Suprapubic skin (tissue), 4 donors: ENCODE measurements around the gene DUSP10. TPM values are rescaled to one million over a fixed set of nuclear protein-coding genes. Genes with fewer than 3 reads are reported as not detected.

ENCODE experiments used
- DNase-seq, 2 donors: peaks; one replicate each; pipeline ENCODE4 v3.0.0-alpha.2; 2019; ENCODE audit warnings: low spot score in 2 of 2
- H3K27ac ChIP-seq: fragments of 200-600 bp; sonication (generic); one replicate; pipeline ENCODE4 v1.5.1; 2019
- H3K27me3 ChIP-seq: fragments of 200-600 bp; sonication (generic); one replicate; pipeline ENCODE4 v1.5.1; 2019
- H3K36me3 ChIP-seq: fragments of 200-600 bp; sonication (generic); one replicate; pipeline ENCODE4 v1.5.1; 2019
- H3K4me1 ChIP-seq: fragments of 200-600 bp; sonication (generic); one replicate; pipeline ENCODE4 v1.5.1; 2019
- H3K4me3 ChIP-seq: fragments of 200-600 bp; sonication (generic); one replicate; pipeline ENCODE4 v1.5.1; 2019; ENCODE audit warnings: mild to moderate bottlenecking
- H3K9me3 ChIP-seq: fragments of 200-600 bp; sonication (generic); one replicate; pipeline ENCODE4 v1.5.1; 2019
- EP300 ChIP-seq: sonication (generic); formaldehyde crosslinking; IDR thresholded peaks from one replicate; pipeline ENCODE4 v1.6.1; 2017; ENCODE audit warnings: antibody characterized with exemption
- POLR2A ChIP-seq, 2 donors: fragments of 450-650 bp; IDR thresholded peaks; one replicate each; pipeline ENCODE4 v1.6.1; 2017; ENCODE audit warnings: antibody characterized with exemption in 2 of 2, mild to moderate bottlenecking in 2 of 2, moderate library complexity in 2 of 2
- POLR2AphosphoS5 ChIP-seq, 3 donors: sonication (generic); formaldehyde crosslinking; IDR thresholded peaks; one replicate each; pipeline ENCODE4 v1.6.1; 2017; ENCODE audit warnings: antibody characterized with exemption in 3 of 3
- WGBS: methylation state at CpG from one replicate; pipeline ENCODE4 v1.1.5; 2018; 5-methylcytosine and 5-hydroxymethylcytosine counted together
- total RNA-seq, 4 donors: library from RNA; depleted of rRNA; stranded (reverse); fragments of >200 nt; gene quantifications; one replicate each; pipeline ENCODE4 v1.1.0, GENCODE V29; 2016
- TF ChIP-seq, protein P1 (sequence below), 2 donors: fragments of 200-600 bp in 1 of 2; fragments of 450-650 bp in 1 of 2; sonication (generic) in 1 of 2; IDR thresholded peaks; one replicate each; pipeline ENCODE4 v1.5.1; 2016 to 2019; ENCODE audit warnings: antibody characterized with exemption in 2 of 2, mild to moderate bottlenecking in 1 of 2, moderate library complexity in 1 of 2

DUSP10 gene
- total RNA-seq, 4 donors from 2014 or later, result 9.5 to 18.6 (median 15.3) TPM

DNA sequence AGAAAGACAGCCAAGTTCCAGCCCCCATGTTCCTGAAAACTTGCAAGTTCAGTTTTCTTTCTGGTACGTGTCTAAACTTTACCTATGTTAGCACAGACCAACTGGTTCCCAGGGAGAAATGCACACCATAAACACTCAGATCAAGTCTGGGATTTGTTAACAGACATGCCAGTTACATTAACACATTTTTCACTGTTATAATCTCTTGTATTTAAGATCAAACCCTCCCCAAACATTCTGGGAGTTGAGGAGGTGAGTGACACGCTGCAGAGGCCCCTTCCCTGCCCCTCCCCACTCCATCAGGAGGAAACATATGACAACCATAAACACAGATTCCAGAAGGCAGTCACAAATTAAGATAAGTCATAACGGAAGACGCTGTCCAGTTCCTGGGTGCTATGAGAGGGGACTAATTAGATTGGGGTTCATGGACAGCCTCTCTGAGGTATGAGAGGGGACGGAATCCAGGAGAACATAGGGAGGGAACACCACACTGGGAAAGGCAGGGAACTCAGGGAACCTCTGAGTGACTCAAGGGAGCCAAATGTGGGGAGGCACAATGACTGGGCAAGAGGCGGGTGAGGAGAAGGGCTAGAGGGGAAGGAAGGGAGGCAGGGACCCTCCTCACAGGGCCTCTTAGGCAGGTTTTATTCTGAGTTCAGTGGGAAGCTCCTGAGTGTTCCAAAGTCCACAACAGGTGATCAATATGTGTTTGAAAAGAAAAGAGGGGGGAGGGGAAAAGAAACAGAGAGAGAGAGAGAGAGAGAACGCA, 25.0 kb downstream of the DUSP10 start:
- H3K36me3 ChIP-seq, result no peaks in the 10 kb centered on the region
- H3K27me3 ChIP-seq, result no peaks in the 10 kb centered on the region
- WGBS, result 78% methylated on average over 7 of the region's 7 CpGs
- no peak for TF ChIP-seq POLR2AphosphoS5 (IDR thresholded peaks at IDR 0.05)
- TF ChIP-seq, protein P1, sequence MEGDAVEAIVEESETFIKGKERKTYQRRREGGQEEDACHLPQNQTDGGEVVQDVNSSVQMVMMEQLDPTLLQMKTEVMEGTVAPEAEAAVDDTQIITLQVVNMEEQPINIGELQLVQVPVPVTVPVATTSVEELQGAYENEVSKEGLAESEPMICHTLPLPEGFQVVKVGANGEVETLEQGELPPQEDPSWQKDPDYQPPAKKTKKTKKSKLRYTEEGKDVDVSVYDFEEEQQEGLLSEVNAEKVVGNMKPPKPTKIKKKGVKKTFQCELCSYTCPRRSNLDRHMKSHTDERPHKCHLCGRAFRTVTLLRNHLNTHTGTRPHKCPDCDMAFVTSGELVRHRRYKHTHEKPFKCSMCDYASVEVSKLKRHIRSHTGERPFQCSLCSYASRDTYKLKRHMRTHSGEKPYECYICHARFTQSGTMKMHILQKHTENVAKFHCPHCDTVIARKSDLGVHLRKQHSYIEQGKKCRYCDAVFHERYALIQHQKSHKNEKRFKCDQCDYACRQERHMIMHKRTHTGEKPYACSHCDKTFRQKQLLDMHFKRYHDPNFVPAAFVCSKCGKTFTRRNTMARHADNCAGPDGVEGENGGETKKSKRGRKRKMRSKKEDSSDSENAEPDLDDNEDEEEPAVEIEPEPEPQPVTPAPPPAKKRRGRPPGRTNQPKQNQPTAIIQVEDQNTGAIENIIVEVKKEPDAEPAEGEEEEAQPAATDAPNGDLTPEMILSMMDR (IDR thresholded peaks at IDR 0.05), result no peak
- no peak for TF ChIP-seq EP300
- TF ChIP-seq POLR2A (IDR thresholded peaks at IDR 0.05), result no peak
- no peak for DNase-seq
- peaks cover 42% of the 10 kb centered on the region for H3K4me1 ChIP-seq
- no peak overlapping the region for H3K4me3 ChIP-seq
- H3K27ac ChIP-seq, result no peak overlapping the region
- no peaks in the 10 kb centered on the region for H3K9me3 ChIP-seq

- H3K4me3 ChIP-seq, result no peak overlapping the region
- TF ChIP-seq EP300, result no peak
- TF ChIP-seq POLR2AphosphoS5 (IDR thresholded peaks at IDR 0.05), result no peak
- TF ChIP-seq POLR2A (IDR thresholded peaks at IDR 0.05), result no peak
- TF ChIP-seq, protein P1 (IDR thresholded peaks at IDR 0.05), result no peak
- no peak for DNase-seq
- H3K27ac ChIP-seq, result no peak overlapping the region
- no peaks in the 10 kb centered on the region for H3K36me3 ChIP-seq
- H3K4me1 ChIP-seq, result peaks cover 38% of the 10 kb centered on the region
- no peaks in the 10 kb centered on the region for H3K9me3 ChIP-seq
- H3K27me3 ChIP-seq, result no peaks in the 10 kb centered on the region
- 91% methylated on average over 2 of the region's 2 CpGs for WGBS
Observed at GRCh38 chr1:221715321-221716169, 26.3 kb downstream of the DUSP10 start.

GRCh38 chr1:221714227-221715152, 27.4 kb downstream of the DUSP10 start:
- H3K27me3 ChIP-seq, result no peaks in the 10 kb centered on the region
- TF ChIP-seq, protein P1 (IDR thresholded peaks at IDR 0.05), result no peak
- TF ChIP-seq POLR2AphosphoS5 (IDR thresholded peaks at IDR 0.05) (no peak), EP300 (no peak), POLR2A (IDR thresholded peaks at IDR 0.05) (no peak)
- H3K4me3 ChIP-seq, result no peak overlapping the region
- H3K4me1 ChIP-seq, result peaks cover 38% of the 10 kb centered on the region
- H3K27ac ChIP-seq, result no peak overlapping the region
- H3K36me3 ChIP-seq, result no peaks in the 10 kb centered on the region
- no peak for DNase-seq
- 85% methylated on average over 16 of the region's 16 CpGs for WGBS
- H3K9me3 ChIP-seq, result no peaks in the 10 kb centered on the region

- WGBS, result 86% methylated on average over 3 of the region's 3 CpGs
- H3K4me3 ChIP-seq, result no peak overlapping the region
- no peaks in the 10 kb centered on the region for H3K27me3 ChIP-seq
- no peak overlapping the region for H3K27ac ChIP-seq
- H3K9me3 ChIP-seq, result no peaks in the 10 kb centered on the region
- DNase-seq, result no peak
- TF ChIP-seq POLR2A (IDR thresholded peaks at IDR 0.05) (no peak), POLR2AphosphoS5 (IDR thresholded peaks at IDR 0.05) (no peak), EP300 (no peak)
- TF ChIP-seq, protein P1 (IDR thresholded peaks at IDR 0.05), result no peak
- H3K4me1 ChIP-seq, result peaks cover 29% of the 10 kb centered on the region
- H3K36me3 ChIP-seq, result no peaks in the 10 kb centered on the region
Observed at GRCh38 chr1:221712776-221713431, 29.0 kb downstream of the DUSP10 start.
